Endometrial microvascular endothelial cells (primary cell): ENCODE measurements around the gene LY6G5B. TPM values are rescaled to one million over a fixed set of nuclear protein-coding genes. Genes with fewer than 3 reads are reported as not detected.

Experiments used
- in situ Hi-C: cut with HindIII; loops from 2 replicates; pipeline ENCODE4 v1.10.0; 2017; ENCODE audit warnings: low sequenced_read_pairs, low pct_unique_long_range_greater_than_20kb; ENCODE audit errors: inconsistent ontology term
- total RNA-seq: library from RNA; depleted of rRNA; stranded (reverse); fragments of >200 nt; gene quantifications from one replicate; pipeline ENCODE4 v1.2.3, GENCODE V29; 2015; ENCODE audit errors: inconsistent ontology term

Gene LY6G5B
- total RNA-seq, 1 donor from 2014 or later, result 1.1 TPM

DNA sequence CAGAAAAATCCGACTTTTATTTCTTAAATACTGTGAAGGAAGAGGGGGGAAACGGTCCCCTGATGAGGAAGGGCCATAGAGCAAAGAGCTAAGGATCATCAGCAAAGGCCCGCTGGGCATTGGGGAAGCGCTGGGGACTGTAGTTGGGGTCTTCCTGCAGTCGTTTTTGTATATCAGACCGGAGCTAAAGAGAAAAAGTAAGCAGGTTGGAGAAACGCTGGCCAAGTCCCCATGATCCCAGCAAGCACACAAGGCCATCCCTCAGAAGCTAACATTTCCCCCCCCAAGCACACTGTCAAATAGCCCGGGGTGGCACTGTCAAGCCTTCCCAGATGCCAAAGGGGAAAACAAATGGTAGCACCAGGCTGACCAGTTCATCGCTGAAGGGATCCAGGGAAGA, 30.7 kb upstream of the LY6G5B start:
- in situ Hi-C loops, result no loop called here

- in situ Hi-C loops, result no loop called here
These were observed 30.3 kb upstream of the LY6G5B start for GRCh38 chr6:31639449-31639861.

GRCh38 chr6:31640612-31641011, 29.2 kb upstream of the LY6G5B start:
- in situ Hi-C loops, result no loop called here

GRCh38 chr6:31641370-31641769, 28.4 kb upstream of the LY6G5B start:
- in situ Hi-C loops, result no loop called here

DNA sequence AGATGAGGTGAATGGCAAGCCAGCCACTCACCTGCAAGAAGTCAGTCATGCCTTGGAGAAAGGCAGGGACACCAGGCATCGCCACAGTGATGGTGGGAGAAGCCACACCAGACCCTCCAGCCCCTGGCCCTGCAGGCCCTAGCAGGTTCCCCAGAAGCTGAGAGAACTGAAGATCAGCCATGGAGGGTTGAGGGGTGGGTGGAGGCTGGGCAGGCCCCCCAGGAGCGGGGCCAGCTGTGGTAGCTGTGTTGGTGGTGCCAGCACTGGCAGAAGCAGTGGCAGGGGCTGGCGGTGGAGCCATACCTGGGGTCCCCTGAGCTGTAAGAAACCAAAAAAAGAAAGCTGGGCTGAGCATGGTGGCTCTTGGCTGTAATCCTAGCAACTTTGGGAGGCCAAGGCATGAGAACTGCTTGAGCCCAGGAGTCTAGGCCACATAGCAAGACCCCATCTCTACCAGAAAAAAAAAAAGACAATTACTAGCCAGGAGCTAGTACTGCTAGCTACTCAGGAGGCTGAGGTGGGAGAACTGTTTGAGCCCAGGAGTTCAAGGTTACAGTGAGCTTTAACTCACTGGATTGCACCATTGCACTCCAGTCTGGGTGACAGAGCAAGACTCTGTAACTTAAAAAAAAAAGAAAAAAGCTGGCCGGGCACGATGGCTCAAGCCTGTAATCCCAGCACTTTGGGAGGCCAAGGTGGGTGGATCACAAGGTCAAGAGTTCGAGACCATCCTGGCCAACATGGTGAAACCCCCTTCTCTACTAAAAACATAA, 26.8 kb upstream of the LY6G5B start:
- in situ Hi-C loops, result no loop called here

GRCh38 chr6:31643818-31644454, 25.8 kb upstream of the LY6G5B start:
- in situ Hi-C loops, result no loop called here

GRCh38 chr6:31645325-31645724, 24.5 kb upstream of the LY6G5B start:
- in situ Hi-C loops, result no loop called here

DNA sequence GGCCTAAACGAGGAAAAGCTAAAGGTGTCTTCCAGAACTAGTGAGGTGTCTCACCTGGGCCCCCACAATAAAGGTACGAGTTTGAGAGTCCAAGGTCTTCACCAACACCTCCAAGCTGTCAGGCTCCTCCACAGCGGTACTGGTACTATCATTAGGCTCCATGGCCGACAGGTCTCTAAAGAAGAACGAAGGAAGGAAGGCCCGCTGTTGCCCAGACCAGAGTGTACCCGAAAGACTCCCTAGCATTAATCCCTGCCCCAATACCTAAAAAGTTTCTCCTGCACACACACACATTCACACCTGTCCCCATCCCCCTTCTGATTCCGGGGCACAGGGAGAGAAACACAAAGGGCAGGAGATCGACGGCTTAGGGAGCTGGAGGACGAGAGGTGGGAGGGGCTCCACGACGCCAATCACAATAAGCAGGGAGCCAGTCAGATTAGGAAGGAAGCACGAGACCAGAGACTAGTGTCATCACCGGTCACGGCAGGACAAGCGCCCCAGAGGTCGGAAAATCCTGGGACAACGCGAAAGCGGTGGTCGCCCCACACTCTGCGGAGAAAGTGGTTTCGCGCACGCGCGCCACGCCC, 18.1 kb upstream of the LY6G5B start:
- in situ Hi-C loops, result no loop called here

GRCh38 chr6:31652925-31653724, 16.7 kb upstream of the LY6G5B start:
- in situ Hi-C loops, result no loop called here

DNA sequence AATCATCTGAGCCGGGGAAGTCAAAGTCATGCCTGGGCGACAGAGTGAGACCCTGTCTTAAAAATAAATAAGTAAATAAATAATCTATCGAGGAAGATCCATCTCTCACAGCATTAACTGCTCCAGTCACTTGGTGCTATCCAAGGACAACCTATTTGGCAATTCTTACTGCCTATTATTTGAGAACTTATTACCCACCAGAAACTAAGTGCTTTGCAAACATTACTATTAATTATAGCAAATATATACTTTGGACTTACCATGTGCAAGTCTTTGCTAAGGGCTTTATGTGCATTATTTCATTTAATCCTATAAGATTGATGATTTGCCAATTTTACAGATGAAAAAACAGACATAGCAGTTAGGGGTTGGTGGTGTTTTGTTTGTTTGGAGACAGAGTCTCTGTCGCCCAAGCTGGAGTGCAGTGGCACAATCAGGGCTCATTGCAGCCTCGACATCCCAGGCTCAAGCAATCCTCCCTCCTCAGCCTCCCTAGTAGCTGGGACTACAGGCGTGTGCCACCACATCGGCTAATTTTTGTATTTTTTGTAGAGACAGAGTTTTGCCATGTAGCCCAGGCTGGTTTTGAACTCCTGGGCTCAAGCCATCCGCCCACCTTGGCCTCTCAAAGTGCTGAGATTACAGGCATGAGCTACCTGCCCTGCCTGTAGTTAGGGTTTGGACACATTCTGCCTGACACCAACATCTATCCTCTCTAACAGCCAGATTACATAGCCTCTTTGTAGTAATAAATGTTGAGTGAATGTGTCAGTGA, 15.0 kb upstream of the LY6G5B start:
- in situ Hi-C loops, result no loop called here

DNA sequence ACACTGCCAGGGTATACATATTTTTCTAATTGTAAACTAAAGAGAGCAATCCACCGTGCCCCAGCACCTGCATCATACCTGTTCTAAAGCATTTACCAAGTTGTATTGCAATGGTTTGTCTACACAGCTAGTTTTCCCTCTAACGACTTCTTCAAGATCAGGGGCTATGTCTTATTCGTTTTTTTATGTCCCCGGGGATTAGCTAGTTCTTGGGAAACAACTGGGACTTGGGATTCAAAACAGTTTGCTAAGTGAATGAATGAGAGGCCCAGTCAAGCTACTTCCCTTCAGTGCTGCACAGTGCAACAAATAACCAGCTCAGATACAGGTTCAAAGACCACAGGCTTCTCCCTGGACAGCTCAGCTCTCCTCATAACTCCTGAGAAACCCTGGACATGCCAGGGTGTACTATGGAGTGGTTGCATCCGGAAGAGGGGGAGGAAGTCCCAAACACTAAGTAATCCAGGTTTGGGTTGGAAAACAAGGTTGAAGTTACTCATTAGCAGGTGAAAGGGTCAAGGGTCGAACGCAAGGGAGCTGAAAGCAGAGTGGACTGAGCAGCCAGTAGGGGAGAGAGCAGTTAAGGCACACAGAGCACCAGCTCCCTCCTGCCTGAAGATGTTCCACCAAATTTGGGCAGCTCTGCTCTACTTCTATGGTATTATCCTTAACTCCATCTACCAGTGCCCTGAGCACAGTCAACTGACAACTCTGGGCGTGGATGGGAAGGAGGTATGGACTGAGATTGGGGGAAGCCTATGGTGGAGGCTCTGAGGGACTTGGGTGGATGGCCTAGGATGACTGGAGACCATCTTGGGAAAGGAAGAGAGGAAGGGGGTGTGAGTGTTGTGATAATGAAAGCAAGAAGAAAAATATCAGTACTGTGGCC, 14.2 kb upstream of the LY6G5B start, which contains the start of gene APOM:
APOM (plus strand) TSS at position 546 of the 889 bp plus-strand sequence; CDS start at position 619, 73 bp downstream.
- in situ Hi-C loops, result no loop called here

GRCh38 chr6:31657406-31658157, 12.2 kb upstream of the LY6G5B start:
- in situ Hi-C loops, result no loop called here

DNA sequence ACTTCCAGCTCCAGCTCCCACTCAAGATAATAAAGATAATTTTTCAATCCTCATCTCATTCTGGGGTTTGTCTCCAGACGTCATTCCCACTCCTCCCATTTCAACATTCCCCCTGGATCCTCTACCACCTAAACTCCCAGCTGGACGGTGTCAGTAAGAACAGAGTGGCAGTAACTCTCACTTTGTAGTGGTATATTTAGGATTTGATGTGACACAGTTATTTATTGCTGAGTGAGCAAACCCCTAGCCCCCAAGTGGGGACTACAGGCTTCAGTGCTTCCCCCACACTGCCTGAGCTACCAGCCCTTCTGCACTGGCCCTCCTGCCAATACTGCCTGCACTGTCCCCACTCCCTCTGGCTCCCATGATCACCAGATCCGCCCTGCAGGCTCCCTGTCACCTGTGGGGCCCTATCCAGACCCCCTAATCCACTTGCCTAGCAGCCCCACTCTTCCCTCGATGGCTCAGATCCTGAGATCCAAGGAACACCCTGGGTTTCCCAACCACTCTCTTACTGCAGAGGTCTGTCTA, 11.6 kb upstream of the LY6G5B start:
- in situ Hi-C loops, result no loop called here

DNA sequence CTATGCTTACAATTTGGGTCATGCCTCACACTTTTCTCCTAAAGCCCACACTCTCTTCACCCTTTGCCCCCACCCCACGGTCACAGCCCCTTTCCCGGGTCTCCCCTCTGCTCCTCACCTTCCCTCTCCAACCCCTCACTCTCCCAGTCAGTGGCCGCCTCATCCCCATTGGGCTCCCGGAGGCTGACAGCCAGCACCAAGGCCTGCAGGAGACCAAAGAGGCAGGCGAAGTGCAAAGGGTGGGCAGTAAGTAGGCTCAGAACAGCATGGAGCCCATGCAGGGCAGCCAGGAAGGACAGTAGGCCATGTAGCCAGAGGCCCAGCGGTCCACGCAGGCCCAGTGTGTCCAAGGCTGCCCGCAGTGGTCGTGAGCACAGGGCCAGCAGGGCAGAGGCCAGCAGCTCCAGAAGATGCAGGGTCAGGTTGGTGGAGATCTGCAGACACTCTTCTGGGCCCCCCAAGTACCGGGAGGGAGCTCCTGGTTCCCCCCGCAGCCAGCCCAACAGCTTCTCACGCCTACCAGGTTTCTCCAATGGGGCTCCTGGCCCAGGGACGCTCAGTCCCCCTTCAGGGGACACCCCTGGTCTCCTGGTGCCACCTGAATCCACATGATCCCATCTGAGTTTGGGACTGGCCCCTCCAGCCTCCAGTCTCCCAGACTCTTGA, 10.7 kb upstream of the LY6G5B start:
- in situ Hi-C loops, result no loop called here

- in situ Hi-C loops, result no loop called here
These were observed 10.0 kb upstream of the LY6G5B start for GRCh38 chr6:31659649-31660380.
